ENCODE results near the gene SLC19A1. TPM values are rescaled to one million over a fixed set of nuclear protein-coding genes. Genes with fewer than 3 reads are reported as not detected.

SLC19A1 gene
- total RNA-seq, 1 donor from 2014 or later: 19.3 TPM

DNA sequence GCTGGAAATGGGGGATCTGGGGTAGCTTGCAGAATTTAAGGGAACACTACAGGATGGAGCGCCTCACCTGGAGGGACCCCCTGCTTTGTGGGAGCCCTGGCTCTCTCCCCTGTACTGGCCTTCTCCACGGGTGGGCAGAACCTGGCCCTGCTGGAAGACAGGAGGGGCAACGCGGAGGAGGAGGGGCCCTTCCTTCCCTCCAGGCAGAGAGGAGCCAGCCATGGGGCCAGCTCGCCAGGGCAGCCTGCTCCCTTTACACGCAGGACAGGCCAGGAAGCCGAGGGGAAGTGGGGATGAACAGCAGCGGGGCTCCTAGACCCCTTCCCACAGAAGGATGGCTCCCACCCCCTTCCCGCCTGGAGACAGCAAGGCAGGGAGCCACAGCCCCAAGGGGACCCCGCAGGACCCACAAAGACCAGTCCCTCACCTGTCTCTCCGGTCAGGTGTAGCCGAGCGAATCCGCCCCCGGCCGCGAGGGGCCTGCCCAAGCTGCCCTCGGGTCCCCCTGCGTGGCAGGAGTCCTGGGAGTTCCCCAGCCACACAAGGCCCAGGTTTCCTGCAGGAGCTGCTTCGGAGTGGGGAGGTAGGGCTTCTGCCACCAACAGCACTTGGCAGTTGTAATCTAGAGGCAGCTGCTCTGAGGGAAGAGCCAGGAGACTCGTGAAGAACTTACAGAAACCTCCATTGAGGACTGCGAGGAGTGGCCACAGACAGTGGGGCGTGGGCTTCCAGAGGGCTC lies 1.6 kb upstream of the SLC19A1 start:
- no peak overlapping the region for H3K4me3 ChIP-seq (ENCODE audit: low read depth, low read length)
- TF ChIP-seq CTCF (conservative IDR thresholded peaks at IDR 0.05; ENCODE audit: low read depth, low read length): no peak
- DNase-seq (ENCODE audit: low read depth): no peak

- no peak for DNase-seq (ENCODE audit: low read depth)
Observed at GRCh38 chr21:45543371-45543709, 1.1 kb upstream of the SLC19A1 start.

DNA sequence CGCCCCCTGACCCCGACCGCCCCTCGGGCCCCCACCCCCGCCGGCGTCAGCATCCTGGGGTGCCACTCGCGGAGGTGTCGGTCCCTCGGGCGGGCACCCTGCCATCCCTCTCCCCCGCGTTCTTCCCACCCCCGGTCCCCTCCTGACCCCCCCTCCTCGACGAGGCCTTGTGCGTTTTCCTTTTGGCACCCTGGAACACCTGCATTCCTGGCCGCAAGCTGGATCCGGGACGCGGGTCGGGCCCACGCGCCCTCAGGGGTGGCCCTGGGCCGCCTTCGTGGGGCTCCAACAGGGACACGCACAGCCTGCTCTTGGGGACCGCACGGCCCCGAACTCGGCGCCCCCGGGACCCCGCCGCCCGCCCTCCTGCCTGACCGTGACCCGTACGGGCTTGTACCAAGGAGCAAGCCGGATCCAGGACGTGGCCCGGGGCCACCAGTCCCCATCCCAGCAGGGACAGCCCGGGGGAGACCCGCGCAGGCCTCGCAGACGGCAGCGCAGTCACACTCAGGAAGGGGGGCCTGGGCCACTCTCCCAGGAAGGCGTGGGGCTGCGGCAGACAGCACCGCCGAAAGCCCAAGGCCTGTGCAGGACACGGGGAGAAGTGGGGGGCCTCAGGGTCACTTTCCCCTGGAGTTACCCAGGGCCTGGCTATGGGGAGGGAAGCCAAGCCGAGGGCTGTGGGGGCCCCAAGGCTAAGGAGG lies 579 bp upstream of the SLC19A1 start:
- TF ChIP-seq CTCF (conservative IDR thresholded peaks at IDR 0.05; ENCODE audit: low read depth, low read length): no peak
- peak overlapping the region; percentile 60 for H3K4me3 ChIP-seq (ENCODE audit: low read depth, low read length)
- DNase-seq (ENCODE audit: low read depth): no peak

More at GRCh38 chr21:45543371-45543709, 1.1 kb upstream of the SLC19A1 start:
- H3K4me3 ChIP-seq (ENCODE audit: low read depth, low read length): no peak overlapping the region
- TF ChIP-seq CTCF (conservative IDR thresholded peaks at IDR 0.05; ENCODE audit: low read depth, low read length): no peak

DNA sequence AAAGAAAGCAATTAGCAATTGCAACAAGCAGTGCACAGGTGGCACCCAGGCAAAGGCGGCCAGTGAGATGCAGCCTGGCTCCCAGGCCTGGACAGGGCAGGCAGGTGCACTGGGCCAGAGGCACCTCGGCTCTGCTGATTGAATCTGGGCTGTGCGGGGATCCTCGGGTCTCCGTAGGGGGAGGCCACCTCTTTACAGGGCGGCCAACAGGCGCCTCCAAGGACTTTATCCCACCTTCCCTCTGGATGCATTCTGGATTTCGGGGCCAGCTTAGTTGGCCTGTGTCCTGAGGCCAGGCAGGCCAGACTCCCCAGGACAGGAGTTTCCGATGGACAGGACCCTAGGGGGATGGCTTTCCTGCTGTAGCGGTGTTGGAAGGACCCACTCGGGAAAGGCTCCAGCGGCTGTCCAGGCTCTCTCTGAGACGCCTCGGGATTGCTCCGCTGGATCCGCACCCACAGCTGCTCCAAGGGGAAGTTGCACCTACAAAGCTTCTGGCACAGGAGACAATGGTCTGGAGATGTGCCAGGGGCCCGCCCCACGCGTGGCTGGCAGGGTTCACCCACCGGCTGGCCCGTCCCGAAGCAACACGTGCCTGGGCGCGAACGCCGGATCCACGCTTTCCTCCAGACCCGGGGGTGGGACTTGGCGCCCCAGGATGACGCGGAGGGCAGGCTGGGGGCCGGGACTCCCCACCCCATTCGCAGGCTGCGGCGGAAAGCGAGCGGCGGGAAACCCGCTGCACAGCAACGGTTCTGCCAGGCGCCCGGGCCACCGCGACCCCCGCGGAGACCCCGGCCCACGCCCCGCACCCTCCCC lies 810 bp downstream of the SLC19A1 start:
- no peak for TF ChIP-seq CTCF (conservative IDR thresholded peaks at IDR 0.05; ENCODE audit: low read depth, low read length)
- DNase-seq (ENCODE audit: low read depth): no peak
- peak overlapping the region; percentile 60 for H3K4me3 ChIP-seq (ENCODE audit: low read depth, low read length)

DNA sequence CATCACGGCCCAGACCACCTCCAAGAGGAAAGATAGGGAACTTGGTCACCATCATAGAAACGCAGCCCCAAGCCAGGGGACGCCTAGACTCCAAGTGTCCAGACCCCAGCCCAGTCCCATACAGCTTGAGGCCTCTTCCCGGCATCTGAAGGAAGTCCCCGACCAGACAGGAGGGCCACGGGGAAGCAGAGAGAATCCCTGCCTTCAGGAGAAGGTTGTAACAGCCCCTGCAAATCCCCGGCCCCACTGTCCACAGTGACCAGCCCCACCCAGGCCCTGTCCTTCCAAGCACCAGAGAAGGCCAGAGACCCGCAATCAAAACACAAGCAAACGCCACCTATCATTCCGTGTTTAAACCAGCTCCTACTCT lies 1.7 kb downstream of the SLC19A1 start:
- no peak for TF ChIP-seq CTCF (conservative IDR thresholded peaks at IDR 0.05; ENCODE audit: low read depth, low read length)
- no peak overlapping the region for H3K4me3 ChIP-seq (ENCODE audit: low read depth, low read length)
- DNase-seq (ENCODE audit: low read depth): no peak

DNA sequence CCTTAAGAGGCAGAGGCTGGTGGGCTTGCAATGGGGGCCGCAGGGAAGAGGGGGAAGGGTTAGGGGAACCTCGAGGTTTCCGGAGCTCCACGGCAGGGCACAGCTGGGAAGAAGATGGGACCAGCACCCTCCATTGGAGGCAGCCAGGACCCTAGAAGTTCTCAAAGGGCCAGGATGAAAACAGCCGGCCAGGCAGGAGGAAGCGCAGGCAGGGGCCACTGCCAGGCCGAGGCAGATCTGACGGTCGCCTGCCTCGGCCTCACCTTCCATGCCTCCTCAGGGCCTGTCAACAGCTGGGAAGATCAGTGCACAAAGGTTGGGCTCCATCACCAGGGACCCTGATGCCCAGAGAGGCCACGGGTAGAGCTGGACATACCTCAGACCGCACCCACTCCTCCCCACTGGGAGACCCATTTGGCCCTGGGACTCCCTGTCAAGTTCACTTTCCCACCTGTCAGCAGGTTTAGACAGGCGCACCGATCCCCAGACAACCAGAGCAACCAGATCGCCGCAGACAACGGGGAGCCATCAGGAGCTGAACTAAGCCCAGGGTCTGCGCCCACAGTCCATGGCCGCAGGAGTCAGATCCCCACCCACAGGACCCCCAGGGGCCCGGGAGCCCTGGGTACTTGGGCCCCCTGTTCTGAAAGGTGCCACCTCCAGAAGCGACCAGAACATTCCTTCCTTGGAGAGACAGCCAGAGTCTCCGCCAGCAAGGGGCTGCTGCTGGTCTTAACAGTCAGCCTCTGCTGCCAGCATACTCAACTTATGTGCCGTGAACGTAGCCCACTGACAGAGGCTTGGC lies 2.2 kb downstream of the SLC19A1 start:
- no peak overlapping the region for H3K4me3 ChIP-seq (ENCODE audit: low read depth, low read length)
- TF ChIP-seq CTCF (conservative IDR thresholded peaks at IDR 0.05; ENCODE audit: low read depth, low read length): no peak
- DNase-seq (ENCODE audit: low read depth): no peak
